HEK293 (cell line): ENCODE results near the gene CACNA2D1.

Experiments
- CTCF ChIA-PET: fragments of 350-600 bp; formaldehyde crosslinking; extraction: SDS; loops from one replicate; lab custom pipeline; 2021; ENCODE audit warnings: antibody characterized with exemption; lab: Yijun Ruan, JAX
- POLR2A ChIA-PET: fragments of 300-600 bp; formaldehyde crosslinking; extraction: SDS; loops from one replicate; lab custom pipeline; 2020; ENCODE audit warnings: antibody characterized with exemption, inconsistent platforms; lab: Yijun Ruan, JAX
- H3K27ac ChIP-seq: fragments of 200-500 bp; sonication (Bioruptor generic); 2 replicates; pipeline ENCODE4 v1.5.1; 2014; ENCODE audit warnings: low read depth, low read length, control low read depth, inconsistent platforms; ENCODE audit errors: extremely low read depth
- H3K36me3 ChIP-seq, 2 experiments: fragments of 200-500 bp in 1 of 2; sonication (Bioruptor generic) in 1 of 2; 1 replicate in 1 of 2; 2 replicates in 1 of 2; pipeline ENCODE4 v1.5.1; 2014 to 2017; ENCODE audit warnings: inconsistent platforms in 2 of 2, low read length in 2 of 2; ENCODE audit not compliant: control insufficient read depth in 2 of 2, insufficient read depth in 1 of 2
- H3K4me1 ChIP-seq: fragments of 200-500 bp; sonication (Bioruptor generic); 2 replicates; pipeline ENCODE4 v1.5.1; 2014; ENCODE audit warnings: mild to moderate bottlenecking, low read length, inconsistent platforms; ENCODE audit not compliant: control insufficient read depth, insufficient read depth
- H3K4me3 ChIP-seq: 2 replicates; pipeline ENCODE4 v1.5.1; 2011; ENCODE audit warnings: low read depth, mild to moderate bottlenecking, control low read depth, low read length, moderate library complexity
- H3K9me3 ChIP-seq: fragments of 200-500 bp; sonication (Bioruptor generic); 2 replicates; pipeline ENCODE4 v1.5.1; 2014; ENCODE audit warnings: low read depth, low read length, inconsistent platforms; ENCODE audit not compliant: control insufficient read depth, insufficient read depth
- ELK4 ChIP-seq: IDR thresholded peaks from 2 replicates; pipeline ENCODE4 v1.6.1; 2011; ENCODE audit warnings: mild to moderate bottlenecking, low read depth, low read length, borderline replicate concordance
- GLI2 ChIP-seq: fragments of 450-650 bp; formaldehyde crosslinking; IDR thresholded peaks from 2 replicates; pipeline ENCODE4; 2017; ENCODE audit warnings: missing biosample characterization, missing genetic modification characterization, low read depth, borderline replicate concordance
- GLIS2 ChIP-seq: fragments of 450-650 bp; formaldehyde crosslinking; IDR thresholded peaks from 2 replicates; pipeline ENCODE4 v1.5.1; 2016; ENCODE audit warnings: missing biosample characterization, missing genetic modification characterization
- PRDM1 ChIP-seq: fragments of 450-650 bp; formaldehyde crosslinking; IDR thresholded peaks from 2 replicates; pipeline ENCODE4; 2016; ENCODE audit warnings: missing biosample characterization, missing genetic modification characterization
- PRDM10 ChIP-seq: fragments of 450-650 bp; formaldehyde crosslinking; IDR thresholded peaks from 2 replicates; pipeline ENCODE4 v1.5.1; 2016; ENCODE audit warnings: missing biosample characterization, missing genetic modification characterization
- SP7 ChIP-seq: fragments of 450-650 bp; formaldehyde crosslinking; IDR thresholded peaks from 2 replicates; pipeline ENCODE4 v1.5.1; 2016; ENCODE audit warnings: missing biosample characterization, missing genetic modification characterization
- ZNF133 ChIP-seq: fragments of 450-650 bp; formaldehyde crosslinking; IDR thresholded peaks from 2 replicates; pipeline ENCODE4 v1.5.1; 2016; ENCODE audit warnings: missing biosample characterization, missing genetic modification characterization
- ZNF280D ChIP-seq: fragments of 450-650 bp; formaldehyde crosslinking; IDR thresholded peaks from 2 replicates; pipeline ENCODE4 v1.5.1; 2016; ENCODE audit warnings: missing biosample characterization, missing genetic modification characterization
- ZNF354C ChIP-seq: fragments of 450-650 bp; formaldehyde crosslinking; IDR thresholded peaks from 2 replicates; pipeline ENCODE4 v1.5.1; 2016; ENCODE audit warnings: missing biosample characterization, missing genetic modification characterization, low read depth, borderline replicate concordance
- ZNF391 ChIP-seq: fragments of 450-650 bp; formaldehyde crosslinking; IDR thresholded peaks from 2 replicates; pipeline ENCODE4 v1.5.1; 2016; ENCODE audit warnings: low read depth, missing biosample characterization, missing genetic modification characterization, borderline replicate concordance
- ZNF416 ChIP-seq: fragments of 450-650 bp; formaldehyde crosslinking; IDR thresholded peaks from 2 replicates; pipeline ENCODE4 v1.5.1; 2016; ENCODE audit warnings: missing biosample characterization, missing genetic modification characterization
- ZNF423 ChIP-seq: fragments of 450-650 bp; formaldehyde crosslinking; IDR thresholded peaks from 2 replicates; pipeline ENCODE4 v1.5.1; 2016; ENCODE audit warnings: missing biosample characterization, missing genetic modification characterization
- ZNF549 ChIP-seq: fragments of 450-650 bp; IDR thresholded peaks from 2 replicates; pipeline ENCODE4 v1.5.1; 2018; ENCODE audit warnings: missing biosample characterization, missing genetic modification characterization, mild to moderate bottlenecking, inconsistent platforms, moderate library complexity
- ZNF776 ChIP-seq: fragments of 450-650 bp; formaldehyde crosslinking; IDR thresholded peaks from 2 replicates; pipeline ENCODE4 v1.5.0; 2017; ENCODE audit warnings: missing biosample characterization, missing genetic modification characterization, borderline replicate concordance
- ZSCAN30 ChIP-seq: fragments of 450-650 bp; IDR thresholded peaks from 2 replicates; pipeline ENCODE4 v1.5.1; 2018; ENCODE audit warnings: missing biosample characterization, mild to moderate bottlenecking, missing genetic modification characterization, moderate library complexity
- TF ChIP-seq, protein P1 (sequence below): fragments of 450-650 bp; formaldehyde crosslinking; IDR thresholded peaks from 2 replicates; pipeline ENCODE4 v1.5.1; 2017; ENCODE audit warnings: missing biosample characterization, missing genetic modification characterization
- TF ChIP-seq, protein P2 (sequence below): fragments of 450-650 bp; formaldehyde crosslinking; IDR thresholded peaks from 2 replicates; pipeline ENCODE4 v1.5.1; 2016; ENCODE audit warnings: missing biosample characterization, missing genetic modification characterization
- TF ChIP-seq, protein P3 (sequence below): fragments of 450-650 bp; formaldehyde crosslinking; IDR thresholded peaks from 2 replicates; pipeline ENCODE4 v1.5.1; 2016; ENCODE audit warnings: missing biosample characterization, missing genetic modification characterization

Gene CACNA2D1

DNA sequence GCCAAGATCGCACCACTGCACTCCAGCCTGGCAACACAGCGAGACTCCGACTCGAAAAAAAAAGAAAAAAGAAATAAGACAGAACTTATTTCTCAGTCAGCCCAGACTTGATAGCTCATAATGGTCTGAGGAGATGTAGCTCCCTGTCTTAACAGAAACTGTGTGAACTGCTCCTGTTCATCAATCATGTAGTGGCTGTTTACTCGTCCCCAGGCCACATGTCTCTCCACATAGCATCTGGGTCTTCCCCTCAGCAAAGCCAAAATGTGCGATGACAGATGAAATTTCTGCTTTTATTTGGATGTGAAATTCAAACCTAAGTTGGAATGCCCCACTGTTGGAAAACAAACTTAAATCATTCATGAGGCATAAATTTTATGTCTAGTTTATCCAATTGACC, 219.0 kb downstream of the CACNA2D1 start:
- H3K4me1 ChIP-seq = no peaks in the 10 kb centered on the region
- H3K36me3 ChIP-seq = no peaks in the 10 kb centered on the region
- no peak overlapping the region for H3K4me3 ChIP-seq
- H3K27ac ChIP-seq = no peak overlapping the region
- POLR2A ChIA-PET = no interaction called here
- CTCF ChIA-PET = interaction anchor here (0.6 kb wide), 1 partner anchor 68 kb away, joined by 3 read pairs; no protein-coding TSS in a partner anchor
- TF ChIP-seq, protein P1, sequence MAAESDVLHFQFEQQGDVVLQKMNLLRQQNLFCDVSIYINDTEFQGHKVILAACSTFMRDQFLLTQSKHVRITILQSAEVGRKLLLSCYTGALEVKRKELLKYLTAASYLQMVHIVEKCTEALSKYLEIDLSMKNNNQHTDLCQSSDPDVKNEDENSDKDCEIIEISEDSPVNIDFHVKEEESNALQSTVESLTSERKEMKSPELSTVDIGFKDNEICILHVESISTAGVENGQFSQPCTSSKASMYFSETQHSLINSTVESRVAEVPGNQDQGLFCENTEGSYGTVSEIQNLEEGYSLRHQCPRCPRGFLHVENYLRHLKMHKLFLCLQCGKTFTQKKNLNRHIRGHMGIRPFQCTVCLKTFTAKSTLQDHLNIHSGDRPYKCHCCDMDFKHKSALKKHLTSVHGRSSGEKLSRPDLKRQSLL = no peak
- TF ChIP-seq ZNF416 (tag by site-specific recombination) (no peak), ZNF549 (tag by site-specific recombination) (no peak), SP7 (no peak), ZNF776 (tag by site-specific recombination) (no peak), ELK4 (no peak), ZNF133 (no peak), PRDM10 (tag by site-specific recombination) (no peak), ZNF391 (tag by site-specific recombination) (no peak)
- no peaks in the 10 kb centered on the region for H3K9me3 ChIP-seq

- ChIA-PET POLR2A (no interaction called here), CTCF (interaction anchor here (0.6 kb wide), 1 partner anchor 60 kb away, joined by 3 read pairs; no protein-coding TSS in a partner anchor)
- TF ChIP-seq ZNF549 (tag by site-specific recombination) = no peak
- no peak for TF ChIP-seq GLIS2 (tag by site-specific recombination)
- TF ChIP-seq, protein P2, sequence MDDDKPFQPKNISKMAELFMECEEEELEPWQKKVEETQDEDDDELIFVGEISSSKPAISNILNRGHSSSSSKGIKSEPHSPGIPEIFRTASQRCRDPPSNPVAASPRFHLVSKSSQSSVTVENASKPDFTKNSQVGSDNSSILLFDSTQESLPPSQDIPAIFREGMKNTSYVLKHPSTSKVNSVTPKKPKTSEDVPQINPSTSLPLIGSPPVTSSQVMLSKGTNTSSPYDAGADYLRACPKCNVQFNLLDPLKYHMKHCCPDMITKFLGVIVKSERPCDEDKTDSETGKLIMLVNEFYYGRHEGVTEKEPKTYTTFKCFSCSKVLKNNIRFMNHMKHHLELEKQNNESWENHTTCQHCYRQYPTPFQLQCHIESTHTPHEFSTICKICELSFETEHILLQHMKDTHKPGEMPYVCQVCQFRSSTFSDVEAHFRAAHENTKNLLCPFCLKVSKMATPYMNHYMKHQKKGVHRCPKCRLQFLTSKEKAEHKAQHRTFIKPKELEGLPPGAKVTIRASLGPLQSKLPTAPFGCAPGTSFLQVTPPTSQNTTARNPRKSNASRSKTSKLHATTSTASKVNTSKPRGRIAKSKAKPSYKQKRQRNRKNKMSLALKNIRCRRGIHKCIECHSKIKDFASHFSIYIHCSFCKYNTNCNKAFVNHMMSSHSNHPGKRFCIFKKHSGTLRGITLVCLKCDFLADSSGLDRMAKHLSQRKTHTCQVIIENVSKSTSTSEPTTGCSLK (tag by site-specific recombination) = no peak
- no peak for TF ChIP-seq PRDM1 (tag by site-specific recombination)
- no peak for TF ChIP-seq ZSCAN30
- no peak for TF ChIP-seq ZNF280D
- TF ChIP-seq ZNF423 (tag by site-specific recombination) = no peak
- TF ChIP-seq, protein P3, sequence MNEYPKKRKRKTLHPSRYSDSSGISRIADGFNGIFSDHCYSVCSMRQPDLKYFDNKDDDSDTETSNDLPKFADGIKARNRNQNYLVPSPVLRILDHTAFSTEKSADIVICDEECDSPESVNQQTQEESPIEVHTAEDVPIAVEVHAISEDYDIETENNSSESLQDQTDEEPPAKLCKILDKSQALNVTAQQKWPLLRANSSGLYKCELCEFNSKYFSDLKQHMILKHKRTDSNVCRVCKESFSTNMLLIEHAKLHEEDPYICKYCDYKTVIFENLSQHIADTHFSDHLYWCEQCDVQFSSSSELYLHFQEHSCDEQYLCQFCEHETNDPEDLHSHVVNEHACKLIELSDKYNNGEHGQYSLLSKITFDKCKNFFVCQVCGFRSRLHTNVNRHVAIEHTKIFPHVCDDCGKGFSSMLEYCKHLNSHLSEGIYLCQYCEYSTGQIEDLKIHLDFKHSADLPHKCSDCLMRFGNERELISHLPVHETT (tag by site-specific recombination) = no peak
- no peak for TF ChIP-seq ZNF354C
- TF ChIP-seq GLI2 = no peak
- no peaks in the 10 kb centered on the region for H3K36me3 ChIP-seq
- no peaks in the 10 kb centered on the region for H3K9me3 ChIP-seq
- no peaks in the 10 kb centered on the region for H3K4me1 ChIP-seq
- no peak overlapping the region for H3K27ac ChIP-seq
- no peak overlapping the region for H3K4me3 ChIP-seq
These were observed 220.0 kb downstream of the CACNA2D1 start for GRCh38 chr7:82223580-82223979.
